SK-N-SH treated with all-trans-retinoic acid at 6 μM for 48 hours (cell line): ENCODE results near the gene CMC1.

Experiments
- PATZ1 ChIP-seq: fragments of 250-450 bp; sonication (Bioruptor Pico); IDR thresholded peaks from 2 replicates; pipeline ENCODE4 v1.8.0; 2020; ENCODE audit warnings: mild to moderate bottlenecking, moderate library complexity, borderline replicate concordance
- ZFP30 ChIP-seq: fragments of 450-650 bp; formaldehyde crosslinking; IDR thresholded peaks from 2 replicates; pipeline ENCODE4 v1.5.0; 2022; ENCODE audit warnings: mild to moderate bottlenecking, moderate library complexity

GRCh38 chr3:28315711-28316110, 74.3 kb downstream of the CMC1 start:
- TF ChIP-seq ZFP30 (CRISPR knock-in tag) (no peak), PATZ1 (no peak)
